Esophagus muscularis mucosa (tissue), 3 donors: ENCODE measurements around the gene MAGEL2.

Experiments
- CTCF ChIP-seq, 3 experiments: fragments of 200-600 bp in 2 of 3; fragments of 450-650 bp in 1 of 3; sonication (generic) in 2 of 3; IDR thresholded peaks; one replicate each; pipeline ENCODE4 v1.5.1; 2017 to 2019; ENCODE audit warnings: antibody characterized with exemption in 3 of 3, mild to moderate bottlenecking in 2 of 3, moderate library complexity in 1 of 3
- POLR2AphosphoS5 ChIP-seq, 2 donors: sonication (generic); formaldehyde crosslinking; IDR thresholded peaks; one replicate each; pipeline ENCODE4 v1.6.1; 2017; ENCODE audit warnings: antibody characterized with exemption in 2 of 2

- TF ChIP-seq CTCF (IDR thresholded peaks at IDR 0.05) (no peak), POLR2AphosphoS5 (IDR thresholded peaks at IDR 0.05) (no peak)
Measured at GRCh38 chr15:23646165-23647000, 1.3 kb downstream of the MAGEL2 start.
